ENCODE measurements around the gene ATP11C.

The ATP11C gene

DNA sequence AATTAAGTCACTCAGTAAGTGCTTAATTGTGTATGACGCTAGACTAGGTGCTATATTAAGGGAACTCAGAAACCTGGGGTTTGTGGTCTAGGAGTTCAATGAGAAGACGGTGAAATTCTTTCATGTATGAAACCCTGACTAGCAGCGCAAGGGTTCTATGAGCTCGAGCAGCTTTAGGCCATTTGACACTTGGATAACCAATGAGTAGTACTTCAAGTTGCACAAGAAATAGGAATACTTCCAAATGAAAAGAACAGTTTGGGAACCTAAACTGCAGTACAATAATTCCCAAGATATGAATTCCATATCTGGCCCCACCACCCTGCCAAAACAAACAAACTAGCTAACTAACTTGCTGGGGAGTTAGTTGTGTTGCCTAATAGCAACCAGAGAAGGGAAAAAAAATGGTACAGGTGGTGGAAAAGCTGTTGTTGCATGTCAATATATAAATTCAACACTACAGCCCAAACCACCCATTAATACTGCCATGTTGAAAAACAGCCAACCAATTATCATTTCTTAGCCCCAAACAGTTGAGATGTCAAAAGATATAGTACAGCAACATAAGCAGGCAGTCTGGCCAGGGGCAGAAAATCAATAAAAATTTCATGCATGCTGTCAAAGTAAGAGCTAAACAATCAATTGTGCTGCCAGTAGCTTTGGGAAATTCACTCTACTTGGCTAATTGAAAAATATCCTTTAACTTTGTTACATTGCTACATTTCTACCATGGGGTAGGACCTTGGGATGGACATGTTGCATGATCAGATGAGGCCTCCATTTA lies 170.3 kb downstream of the ATP11C start:
- Histone ChIP-seq H3K4me1 (ENCODE audit: control insufficient read depth in 1 of 2, insufficient read depth in 1 of 2, low read depth in 1 of 2, low read length in 1 of 2) (no peaks in the 10 kb centered on the region), H3K9me3 (no peaks in the 10 kb centered on the region), H3K27ac (no peak overlapping the region), H3K27me3 (no peaks in the 10 kb centered on the region), H3K36me3 (peaks cover 3% of the 10 kb centered on the region), H3K4me3 (ENCODE audit: low read depth in 1 of 2, low read length in 1 of 2) (no peak overlapping the region)
- TF ChIP-seq, protein P1, sequence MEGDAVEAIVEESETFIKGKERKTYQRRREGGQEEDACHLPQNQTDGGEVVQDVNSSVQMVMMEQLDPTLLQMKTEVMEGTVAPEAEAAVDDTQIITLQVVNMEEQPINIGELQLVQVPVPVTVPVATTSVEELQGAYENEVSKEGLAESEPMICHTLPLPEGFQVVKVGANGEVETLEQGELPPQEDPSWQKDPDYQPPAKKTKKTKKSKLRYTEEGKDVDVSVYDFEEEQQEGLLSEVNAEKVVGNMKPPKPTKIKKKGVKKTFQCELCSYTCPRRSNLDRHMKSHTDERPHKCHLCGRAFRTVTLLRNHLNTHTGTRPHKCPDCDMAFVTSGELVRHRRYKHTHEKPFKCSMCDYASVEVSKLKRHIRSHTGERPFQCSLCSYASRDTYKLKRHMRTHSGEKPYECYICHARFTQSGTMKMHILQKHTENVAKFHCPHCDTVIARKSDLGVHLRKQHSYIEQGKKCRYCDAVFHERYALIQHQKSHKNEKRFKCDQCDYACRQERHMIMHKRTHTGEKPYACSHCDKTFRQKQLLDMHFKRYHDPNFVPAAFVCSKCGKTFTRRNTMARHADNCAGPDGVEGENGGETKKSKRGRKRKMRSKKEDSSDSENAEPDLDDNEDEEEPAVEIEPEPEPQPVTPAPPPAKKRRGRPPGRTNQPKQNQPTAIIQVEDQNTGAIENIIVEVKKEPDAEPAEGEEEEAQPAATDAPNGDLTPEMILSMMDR (IDR thresholded peaks at IDR 0.05): no peak

DNA sequence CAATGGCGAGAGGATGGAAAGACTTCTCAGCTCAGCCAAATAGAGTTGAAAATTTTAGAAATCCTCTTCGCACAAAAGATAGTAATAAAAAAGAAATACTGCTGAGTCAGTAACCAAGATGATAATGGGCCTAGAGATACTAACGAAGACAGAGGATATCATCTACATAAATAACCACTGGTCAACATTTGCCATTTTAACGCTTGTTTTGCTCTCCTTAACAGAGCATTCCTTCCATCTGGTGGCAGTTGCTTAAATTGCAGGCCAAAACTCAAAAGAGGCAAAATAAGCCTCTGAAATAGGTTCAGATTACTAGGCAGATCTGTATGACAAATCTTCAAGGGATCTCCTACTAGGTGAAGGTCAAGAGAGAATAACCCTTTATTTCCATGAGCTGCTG lies 173.2 kb downstream of the ATP11C start:
- no peaks in the 10 kb centered on the region for H3K4me1 ChIP-seq (ENCODE audit: control insufficient read depth in 1 of 2, insufficient read depth in 1 of 2, low read depth in 1 of 2, low read length in 1 of 2)
- peaks cover 3% of the 10 kb centered on the region for H3K36me3 ChIP-seq
- H3K4me3 ChIP-seq (ENCODE audit: low read depth in 1 of 2, low read length in 1 of 2): no peak overlapping the region
- TF ChIP-seq, protein P1 (IDR thresholded peaks at IDR 0.05): no peak
- no peaks in the 10 kb centered on the region for H3K9me3 ChIP-seq
- H3K27me3 ChIP-seq: no peaks in the 10 kb centered on the region
- no peak overlapping the region for H3K27ac ChIP-seq

DNA sequence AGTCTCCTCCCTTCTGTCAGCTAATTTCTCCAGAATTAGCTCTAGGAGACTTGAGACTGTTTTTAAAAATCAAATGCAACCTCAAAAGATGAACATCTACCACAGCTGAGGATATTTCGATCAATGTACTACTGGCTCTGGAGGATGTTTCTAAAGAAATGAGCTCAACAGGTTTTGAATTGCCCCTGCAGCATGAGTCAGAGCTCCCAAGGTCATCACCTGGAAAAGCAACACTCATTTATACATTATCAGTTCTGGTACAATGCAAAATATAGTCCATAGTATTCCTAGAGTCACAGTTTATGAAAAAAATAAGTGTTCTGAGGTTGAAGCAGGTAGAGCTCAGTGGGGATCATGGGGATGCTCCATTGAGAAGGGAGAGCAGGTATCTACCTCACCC lies 174.0 kb downstream of the ATP11C start:
- Histone ChIP-seq H3K4me3 (ENCODE audit: low read depth in 1 of 2, low read length in 1 of 2) (no peak overlapping the region), H3K4me1 (ENCODE audit: control insufficient read depth in 1 of 2, insufficient read depth in 1 of 2, low read depth in 1 of 2, low read length in 1 of 2) (no peaks in the 10 kb centered on the region), H3K9me3 (no peaks in the 10 kb centered on the region), H3K27ac (no peak overlapping the region), H3K27me3 (no peaks in the 10 kb centered on the region), H3K36me3 (peaks cover 3% of the 10 kb centered on the region)
- TF ChIP-seq, protein P1 (IDR thresholded peaks at IDR 0.05): no peak

DNA sequence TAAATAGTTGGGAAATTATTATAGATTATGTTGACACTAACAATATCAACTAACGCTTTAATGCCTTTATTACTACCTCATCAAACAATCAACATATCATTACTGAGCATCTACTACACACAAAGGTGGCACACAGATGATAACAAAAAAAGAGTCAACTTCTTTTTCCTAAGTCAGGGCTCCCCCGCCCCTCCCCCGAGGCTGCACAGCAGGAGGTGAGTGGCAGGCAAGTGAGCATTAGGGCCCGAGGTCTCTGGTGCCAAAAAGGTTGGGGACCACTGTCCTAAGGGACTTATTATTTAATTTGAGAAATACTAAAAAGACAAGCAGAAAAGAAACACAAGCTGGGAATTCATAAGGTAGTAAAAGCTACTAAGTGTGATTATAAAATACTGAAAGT lies 174.6 kb downstream of the ATP11C start:
- no peaks in the 10 kb centered on the region for H3K9me3 ChIP-seq
- no peaks in the 10 kb centered on the region for H3K4me1 ChIP-seq (ENCODE audit: control insufficient read depth in 1 of 2, insufficient read depth in 1 of 2, low read depth in 1 of 2, low read length in 1 of 2)
- H3K27me3 ChIP-seq: no peaks in the 10 kb centered on the region
- TF ChIP-seq, protein P1 (IDR thresholded peaks at IDR 0.05): no peak
- no peaks in the 10 kb centered on the region for H3K36me3 ChIP-seq
- H3K4me3 ChIP-seq (ENCODE audit: low read depth in 1 of 2, low read length in 1 of 2): no peak overlapping the region
- H3K27ac ChIP-seq: no peak overlapping the region

DNA sequence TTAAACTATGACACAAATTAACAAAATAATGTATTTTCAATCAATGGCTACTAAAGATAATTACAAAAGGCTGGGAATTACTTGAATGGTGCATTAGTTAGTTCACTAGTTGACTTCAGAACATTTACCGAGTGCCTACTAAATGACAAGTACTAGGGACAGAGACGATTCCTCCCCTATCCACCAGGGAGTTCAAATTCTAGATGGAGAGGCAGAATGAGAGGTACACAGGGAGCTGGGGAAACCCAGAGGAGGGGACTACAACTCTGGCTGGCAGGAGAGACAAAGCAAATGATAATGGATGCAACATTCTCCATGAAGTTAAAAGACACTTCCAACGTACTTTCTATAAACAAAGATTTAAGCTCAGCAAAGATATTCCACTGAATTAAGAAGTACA lies 181.8 kb downstream of the ATP11C start:
- no peaks in the 10 kb centered on the region for H3K36me3 ChIP-seq
- no peaks in the 10 kb centered on the region for H3K27me3 ChIP-seq
- H3K9me3 ChIP-seq: no peaks in the 10 kb centered on the region
- no peak overlapping the region for H3K27ac ChIP-seq
- TF ChIP-seq, protein P1 (IDR thresholded peaks at IDR 0.05): no peak
- peaks cover 7 to 13% of the 10 kb centered on the region in 2 experiments for H3K4me1 ChIP-seq (ENCODE audit: control insufficient read depth in 1 of 2, insufficient read depth in 1 of 2, low read depth in 1 of 2, low read length in 1 of 2)
- H3K4me3 ChIP-seq (ENCODE audit: low read depth in 1 of 2, low read length in 1 of 2): no peak overlapping the region
